ENCODE measurements around the gene FEZ2.

DNA sequence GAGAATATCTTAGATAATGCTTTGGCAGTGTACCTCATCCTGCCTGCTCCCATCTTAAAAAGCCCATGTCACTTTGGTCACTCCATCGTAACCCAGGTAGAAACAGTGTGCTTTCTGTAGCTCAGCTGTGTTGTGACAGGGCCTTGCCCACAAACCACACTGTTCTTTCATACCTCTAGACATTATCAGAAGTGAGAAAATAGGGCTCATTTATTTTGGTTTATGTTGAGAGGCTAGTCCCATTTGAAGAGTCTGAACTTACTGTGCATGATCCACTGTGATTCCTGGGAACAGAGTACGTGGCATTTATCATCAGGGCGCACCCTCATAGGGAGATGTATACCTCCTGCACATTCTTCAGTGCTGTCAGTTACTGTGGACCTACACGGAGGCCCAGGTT is 69.7 kb downstream of the FEZ2 start:
- TF ChIP-seq, protein P1, sequence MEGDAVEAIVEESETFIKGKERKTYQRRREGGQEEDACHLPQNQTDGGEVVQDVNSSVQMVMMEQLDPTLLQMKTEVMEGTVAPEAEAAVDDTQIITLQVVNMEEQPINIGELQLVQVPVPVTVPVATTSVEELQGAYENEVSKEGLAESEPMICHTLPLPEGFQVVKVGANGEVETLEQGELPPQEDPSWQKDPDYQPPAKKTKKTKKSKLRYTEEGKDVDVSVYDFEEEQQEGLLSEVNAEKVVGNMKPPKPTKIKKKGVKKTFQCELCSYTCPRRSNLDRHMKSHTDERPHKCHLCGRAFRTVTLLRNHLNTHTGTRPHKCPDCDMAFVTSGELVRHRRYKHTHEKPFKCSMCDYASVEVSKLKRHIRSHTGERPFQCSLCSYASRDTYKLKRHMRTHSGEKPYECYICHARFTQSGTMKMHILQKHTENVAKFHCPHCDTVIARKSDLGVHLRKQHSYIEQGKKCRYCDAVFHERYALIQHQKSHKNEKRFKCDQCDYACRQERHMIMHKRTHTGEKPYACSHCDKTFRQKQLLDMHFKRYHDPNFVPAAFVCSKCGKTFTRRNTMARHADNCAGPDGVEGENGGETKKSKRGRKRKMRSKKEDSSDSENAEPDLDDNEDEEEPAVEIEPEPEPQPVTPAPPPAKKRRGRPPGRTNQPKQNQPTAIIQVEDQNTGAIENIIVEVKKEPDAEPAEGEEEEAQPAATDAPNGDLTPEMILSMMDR (IDR thresholded peaks at IDR 0.05; ENCODE audit: poor library complexity, severe bottlenecking): no peak
- TF ChIP-seq, protein P2, sequence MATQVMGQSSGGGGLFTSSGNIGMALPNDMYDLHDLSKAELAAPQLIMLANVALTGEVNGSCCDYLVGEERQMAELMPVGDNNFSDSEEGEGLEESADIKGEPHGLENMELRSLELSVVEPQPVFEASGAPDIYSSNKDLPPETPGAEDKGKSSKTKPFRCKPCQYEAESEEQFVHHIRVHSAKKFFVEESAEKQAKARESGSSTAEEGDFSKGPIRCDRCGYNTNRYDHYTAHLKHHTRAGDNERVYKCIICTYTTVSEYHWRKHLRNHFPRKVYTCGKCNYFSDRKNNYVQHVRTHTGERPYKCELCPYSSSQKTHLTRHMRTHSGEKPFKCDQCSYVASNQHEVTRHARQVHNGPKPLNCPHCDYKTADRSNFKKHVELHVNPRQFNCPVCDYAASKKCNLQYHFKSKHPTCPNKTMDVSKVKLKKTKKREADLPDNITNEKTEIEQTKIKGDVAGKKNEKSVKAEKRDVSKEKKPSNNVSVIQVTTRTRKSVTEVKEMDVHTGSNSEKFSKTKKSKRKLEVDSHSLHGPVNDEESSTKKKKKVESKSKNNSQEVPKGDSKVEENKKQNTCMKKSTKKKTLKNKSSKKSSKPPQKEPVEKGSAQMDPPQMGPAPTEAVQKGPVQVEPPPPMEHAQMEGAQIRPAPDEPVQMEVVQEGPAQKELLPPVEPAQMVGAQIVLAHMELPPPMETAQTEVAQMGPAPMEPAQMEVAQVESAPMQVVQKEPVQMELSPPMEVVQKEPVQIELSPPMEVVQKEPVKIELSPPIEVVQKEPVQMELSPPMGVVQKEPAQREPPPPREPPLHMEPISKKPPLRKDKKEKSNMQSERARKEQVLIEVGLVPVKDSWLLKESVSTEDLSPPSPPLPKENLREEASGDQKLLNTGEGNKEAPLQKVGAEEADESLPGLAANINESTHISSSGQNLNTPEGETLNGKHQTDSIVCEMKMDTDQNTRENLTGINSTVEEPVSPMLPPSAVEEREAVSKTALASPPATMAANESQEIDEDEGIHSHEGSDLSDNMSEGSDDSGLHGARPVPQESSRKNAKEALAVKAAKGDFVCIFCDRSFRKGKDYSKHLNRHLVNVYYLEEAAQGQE (IDR thresholded peaks at IDR 0.05; ENCODE audit: borderline replicate concordance): no peak
- TF ChIP-seq SMC3 (conservative IDR thresholded peaks at IDR 0.05; ENCODE audit: poor library complexity): no peak
- no peak for TF ChIP-seq EZH2 (IDR thresholded peaks at IDR 0.05; ENCODE audit: borderline replicate concordance, insufficient read depth, low read length, poor library complexity, severe bottlenecking)
- no peak for TF ChIP-seq POLR2AphosphoS5 (IDR thresholded peaks at IDR 0.05)
- TF ChIP-seq MXI1 (conservative IDR thresholded peaks at IDR 0.05; ENCODE audit: poor library complexity, severe bottlenecking): no peak
- TF ChIP-seq EP300 (conservative IDR thresholded peaks at IDR 0.05; ENCODE audit: poor library complexity, severe bottlenecking): no peak
- TF ChIP-seq TAF1 (IDR thresholded peaks at IDR 0.05; ENCODE audit: low read depth): no peak

Measured in neural cell (in vitro differentiated cells).